Measurements from ENCODE around the gene MINDY2. TPM values are rescaled to one million over a fixed set of nuclear protein-coding genes. Genes with fewer than 3 reads are reported as not detected.
"Not testable (repeated sequence)": the region's sequence is repeated elsewhere in the genome, so short reads cannot be mapped to it uniquely, and the experiment has no call there.

MINDY2 gene
- total RNA-seq, 1 experiment from 2014 or later, result 16.2 TPM

- DNase-seq (ENCODE audit: low spot score), result no peak
Measured at GRCh38 chr15:58797505-58797904, 26.4 kb downstream of the MINDY2 start.

- no peak for DNase-seq (ENCODE audit: low spot score)
Measured at GRCh38 chr15:58805095-58805494, 34.0 kb downstream of the MINDY2 start.

DNA sequence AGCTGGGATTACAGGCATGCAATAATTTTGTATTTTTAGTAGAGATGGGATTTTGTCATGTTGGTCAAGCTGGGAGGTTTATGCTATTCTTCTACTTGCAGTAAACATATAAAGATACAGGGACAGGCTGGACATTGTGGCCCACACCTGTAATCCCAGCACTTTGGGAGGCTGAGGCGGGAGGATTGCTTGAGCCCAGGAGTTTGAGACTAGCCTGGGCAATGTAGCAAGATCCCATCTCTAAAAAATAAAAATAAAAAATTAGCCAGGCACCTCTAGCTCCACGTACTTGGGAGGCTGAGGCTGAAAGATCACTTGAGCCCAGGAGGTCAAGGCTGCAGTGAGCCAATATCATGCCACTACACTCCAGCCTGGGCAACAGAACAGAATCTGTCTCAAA lies 52.2 kb downstream of the MINDY2 start:
- DNase-seq (ENCODE audit: low spot score), result not testable (repeated sequence)

GRCh38 chr15:58830556-58830955 lies 59.5 kb downstream of the MINDY2 start:
- no peak for DNase-seq (ENCODE audit: low spot score)

- DNase-seq (ENCODE audit: low spot score), result not testable (repeated sequence)
Measured at GRCh38 chr15:58833681-58834426, 62.8 kb downstream of the MINDY2 start.

GRCh38 chr15:58839485-58839884 lies 68.4 kb downstream of the MINDY2 start:
- DNase-seq (ENCODE audit: low spot score), result peak; percentile 26

- DNase-seq (ENCODE audit: low spot score), result peak; percentile 66
Measured at GRCh38 chr15:58840048-58840447, 68.9 kb downstream of the MINDY2 start.

GRCh38 chr15:58842713-58843396 lies 71.8 kb downstream of the MINDY2 start:
- DNase-seq (ENCODE audit: low spot score), result no peak

- not testable (repeated sequence) for DNase-seq (ENCODE audit: low spot score)
Measured at GRCh38 chr15:58851205-58851604, 80.1 kb downstream of the MINDY2 start.

- DNase-seq (ENCODE audit: low spot score), result peak; percentile 57
Measured at GRCh38 chr15:58852347-58852746, 81.2 kb downstream of the MINDY2 start.

DNA sequence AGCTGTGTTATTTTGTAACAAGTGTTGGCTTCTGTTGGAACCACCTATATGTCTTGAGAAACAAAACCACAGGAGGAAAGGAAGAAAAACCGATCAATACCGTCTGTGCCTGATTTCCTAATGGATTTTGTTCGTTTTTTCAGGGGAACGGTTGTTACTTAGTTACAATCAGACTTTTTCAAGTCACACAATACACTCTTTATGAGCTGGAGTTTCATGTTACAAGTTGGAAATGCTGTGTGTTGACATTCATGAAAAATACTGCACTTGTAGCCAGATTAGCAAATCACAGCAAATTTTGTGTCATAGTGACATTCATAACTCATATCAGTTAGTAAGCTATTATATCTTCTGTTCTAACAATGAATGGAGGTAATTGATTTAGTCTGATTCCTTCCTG lies 83.5 kb downstream of the MINDY2 start:
- no peak for DNase-seq (ENCODE audit: low spot score)

DNA sequence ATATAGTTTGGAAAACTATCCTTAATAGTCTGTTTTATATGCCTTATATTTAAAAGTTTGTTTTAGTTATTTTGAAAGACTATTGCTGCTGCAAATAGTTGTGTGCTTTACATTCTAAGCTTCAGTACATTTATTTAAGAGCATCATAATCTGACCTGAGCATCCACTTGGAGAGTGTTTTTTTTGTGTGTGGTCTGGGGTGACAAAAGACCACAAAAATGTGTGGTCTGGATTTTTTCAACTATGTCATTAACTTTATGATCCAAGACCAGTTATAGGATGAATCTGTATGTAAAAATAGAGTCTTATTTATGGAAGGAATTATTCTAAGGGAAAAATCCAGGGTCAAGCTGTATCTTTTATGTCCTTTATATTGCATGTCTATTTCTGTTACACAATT lies 85.0 kb downstream of the MINDY2 start:
- no peak for DNase-seq (ENCODE audit: low spot score)

GRCh38 chr15:58856621-58857020 lies 85.5 kb downstream of the MINDY2 start:
- DNase-seq (ENCODE audit: low spot score), result not testable (repeated sequence)

DNA sequence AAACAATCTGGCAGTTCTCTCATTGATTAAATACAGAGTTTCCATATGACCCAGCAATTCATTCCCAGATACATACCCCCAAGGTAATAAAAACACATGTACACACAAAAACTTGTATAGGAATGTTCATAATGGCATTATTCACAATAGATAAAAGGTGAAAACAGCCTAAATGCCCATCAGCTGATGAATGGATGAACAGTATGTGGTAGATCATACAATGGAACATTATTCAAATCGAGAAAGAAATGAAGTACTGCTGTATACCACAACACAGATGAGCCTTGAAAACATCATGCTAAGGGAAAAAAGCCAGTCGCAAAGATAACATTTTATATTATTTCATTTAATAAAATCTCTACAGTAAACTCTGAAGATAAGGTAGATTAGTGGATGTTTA lies 91.2 kb downstream of the MINDY2 start:
- DNase-seq (ENCODE audit: low spot score), result no peak

DNA sequence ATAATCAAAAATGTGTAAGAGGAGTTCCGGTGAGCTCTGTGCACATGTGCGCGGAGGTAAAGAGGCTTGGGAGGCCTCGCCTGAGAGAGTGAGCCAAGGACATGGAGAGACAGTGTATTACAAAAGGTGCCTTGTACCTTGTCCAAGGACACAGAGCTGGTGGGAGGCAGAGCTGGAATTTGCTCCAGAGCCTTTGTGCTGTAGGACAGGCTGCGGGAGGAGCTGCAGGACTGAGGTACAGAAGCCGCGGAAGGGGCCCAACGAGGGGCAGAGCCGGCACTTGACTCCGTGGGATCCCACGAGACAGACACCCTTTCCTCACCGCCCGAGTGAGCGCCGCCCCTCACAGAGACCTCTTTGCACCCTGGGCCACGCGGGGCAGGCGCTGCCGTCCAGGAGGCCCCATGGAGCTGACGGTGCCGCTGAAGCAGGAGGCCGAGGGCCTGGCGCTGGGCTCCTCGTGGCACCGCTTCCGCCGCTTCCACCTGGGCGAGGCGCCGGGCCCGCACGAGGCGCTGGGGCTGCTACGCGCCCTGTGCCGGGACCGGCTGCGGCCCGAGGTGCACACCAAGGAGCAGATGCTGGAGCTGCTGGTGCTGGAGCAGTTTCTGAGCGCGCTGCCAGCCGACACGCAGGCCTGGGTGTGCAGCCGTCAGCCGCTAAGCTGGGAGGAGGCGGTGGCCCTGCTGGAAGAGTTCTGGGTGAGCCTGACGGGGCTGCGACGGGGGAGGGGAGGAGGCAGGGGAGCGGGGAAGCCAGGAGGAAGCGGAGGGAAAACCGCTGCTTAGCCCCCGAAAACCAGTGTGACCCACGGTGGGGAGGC lies 93.7 kb downstream of the MINDY2 start:
- no peak for DNase-seq (ENCODE audit: low spot score)

- DNase-seq (ENCODE audit: low spot score), result no peak
Measured at GRCh38 chr15:58865425-58865880, 94.4 kb downstream of the MINDY2 start.

DNA sequence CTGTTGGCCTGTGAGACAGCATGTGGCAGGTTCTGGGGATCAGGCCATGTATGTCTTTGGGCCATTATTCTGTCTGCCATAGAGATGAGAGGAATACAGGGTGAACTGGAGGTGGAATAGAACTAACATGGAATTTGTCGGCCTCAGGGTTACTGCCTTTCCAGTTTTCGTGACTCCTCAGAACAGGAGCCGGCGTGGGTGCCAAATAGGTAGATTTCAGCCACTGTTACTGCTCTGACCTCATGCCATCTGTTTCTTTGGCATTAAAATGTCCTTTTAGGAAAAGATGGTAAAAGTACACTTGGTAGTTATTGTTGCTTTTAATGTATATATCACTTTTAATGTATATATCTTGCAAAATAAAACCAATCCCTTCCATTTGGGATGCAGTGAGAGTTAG lies 96.8 kb downstream of the MINDY2 start:
- no peak for DNase-seq (ENCODE audit: low spot score)

- no peak for DNase-seq (ENCODE audit: low spot score)
Measured at GRCh38 chr15:58870451-58870850, 99.3 kb downstream of the MINDY2 start.

DNA sequence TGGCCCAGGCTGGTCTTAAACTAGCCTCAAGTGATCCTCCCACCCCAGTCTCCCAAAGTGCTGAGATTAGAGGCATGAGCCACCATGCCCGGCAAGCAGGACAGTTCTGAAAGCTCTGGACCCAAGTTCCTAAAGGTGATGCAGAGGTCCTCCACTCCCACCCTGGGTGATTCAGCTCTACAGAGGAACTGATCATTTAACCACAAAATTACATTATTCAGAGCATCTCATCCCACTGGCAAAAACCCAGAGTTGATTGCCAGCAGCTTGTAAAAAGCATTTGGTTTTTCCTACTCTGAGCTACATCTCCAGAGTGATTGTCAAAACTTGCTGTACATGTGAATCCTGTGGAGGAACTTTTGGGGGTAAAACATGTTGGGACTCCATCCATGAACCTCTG lies 102.2 kb downstream of the MINDY2 start:
- no peak for DNase-seq (ENCODE audit: low spot score)

- no peak for DNase-seq (ENCODE audit: low spot score)
Measured at GRCh38 chr15:58875343-58875742, 104.2 kb downstream of the MINDY2 start.

DNA sequence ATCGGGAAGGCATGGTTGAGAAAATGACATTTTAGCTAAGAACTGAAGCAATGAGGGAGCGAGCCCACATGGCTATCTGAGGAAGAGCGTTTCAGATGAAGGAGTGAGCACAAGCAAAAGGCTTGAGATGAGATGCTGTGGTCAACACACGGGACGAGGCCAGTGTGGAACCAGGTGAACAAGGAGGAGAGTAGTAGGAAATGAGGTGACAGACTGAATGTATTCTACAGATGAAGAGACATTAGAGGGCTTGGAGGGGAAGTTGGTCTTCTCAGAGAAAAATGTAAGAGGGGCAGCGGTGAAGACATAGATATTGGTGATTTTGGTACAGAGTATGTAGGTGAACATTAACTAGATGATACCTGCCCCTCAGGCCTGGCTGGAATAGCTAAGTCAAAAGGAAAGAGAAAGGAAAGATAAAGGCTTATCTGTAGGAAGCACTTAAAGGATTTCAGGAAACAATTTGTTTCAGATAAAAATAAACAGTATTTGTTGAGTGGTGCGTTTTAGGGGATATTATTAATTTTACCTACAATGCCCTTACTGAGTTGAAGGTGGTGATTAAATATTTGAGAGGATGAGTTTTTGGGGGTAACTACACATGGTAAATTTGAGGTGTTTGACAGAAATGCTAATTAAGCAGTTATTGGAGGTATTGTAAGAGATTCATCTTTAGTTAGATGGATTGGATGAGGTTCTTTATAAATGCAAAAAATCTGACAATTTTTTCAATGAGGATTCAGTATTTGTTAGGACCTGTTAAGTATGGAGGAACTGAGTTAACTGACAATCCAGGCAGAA lies 105.4 kb downstream of the MINDY2 start:
- no peak for DNase-seq (ENCODE audit: low spot score)

Measured in HT-29 (cell line).